ENCODE data around the gene STARD3.

Gene STARD3

DNA sequence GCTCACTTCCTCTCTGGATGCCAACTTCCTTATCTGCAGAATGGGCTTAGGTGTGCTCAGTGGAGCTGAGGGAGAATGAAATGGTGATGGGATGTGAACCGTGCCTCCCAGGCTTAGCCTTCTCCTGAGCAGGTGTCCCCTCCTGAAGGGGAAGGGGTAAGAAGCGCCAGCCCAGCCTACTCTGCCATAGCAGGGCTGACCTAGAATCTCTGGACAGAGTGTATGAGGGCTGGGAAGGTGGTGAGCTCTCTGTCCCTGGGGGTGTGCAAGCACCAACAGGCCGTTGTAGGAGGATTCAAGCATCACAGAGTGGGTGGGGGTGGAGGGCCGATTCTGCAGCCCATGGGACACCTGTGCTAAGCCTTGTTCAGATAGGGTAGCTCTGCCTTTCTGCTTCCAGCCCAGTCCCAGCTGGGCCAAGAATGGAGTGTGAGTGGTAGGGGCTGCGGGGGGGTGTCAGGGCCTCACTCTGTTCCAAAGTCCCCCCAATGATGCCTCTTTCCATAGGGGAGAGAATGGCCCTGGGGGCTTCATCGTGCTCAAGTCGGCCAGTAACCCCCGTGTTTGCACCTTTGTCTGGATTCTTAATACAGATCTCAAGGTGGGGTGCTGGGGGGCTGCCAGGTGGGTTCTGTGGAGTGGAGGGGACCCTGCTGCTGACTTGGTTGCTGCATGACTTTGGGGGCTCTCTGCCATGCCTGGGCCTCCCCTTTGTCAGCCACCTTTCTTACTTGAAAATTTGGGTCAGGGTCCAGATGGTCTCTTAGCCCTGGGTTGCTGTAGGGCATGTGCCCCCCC is 25.0 kb downstream of the STARD3 start:
- Histone ChIP-seq H3K9me2 (replicated peaks; ENCODE audit: low read depth, low read length) (no peaks in the 10 kb centered on the region), H4K20me1 (ENCODE audit: insufficient read depth, low read length, poor library complexity, severe bottlenecking) (no peaks in the 10 kb centered on the region), H3K4me3 (ENCODE audit: low read length, poor library complexity, severe bottlenecking) (no peak overlapping the region), H3F3A (ENCODE audit: low read depth) (no peaks in the 10 kb centered on the region), H3K4me2 (ENCODE audit: low read depth, low read length, poor library complexity, severe bottlenecking) (no peak overlapping the region), H3K36me3 (ENCODE audit: insufficient read depth, low read length) (peaks cover 49% of the 10 kb centered on the region; the same call in 1 of the 2 replicates), H3K27me3 (ENCODE audit: insufficient read depth, low read length, poor library complexity, severe bottlenecking) (no peaks in the 10 kb centered on the region), H3K79me2 (ENCODE audit: insufficient read depth, low read length) (no peaks in the 10 kb centered on the region), H3K9ac (ENCODE audit: low read depth, low read length, poor library complexity, severe bottlenecking) (no peak overlapping the region), H2AFZ (ENCODE audit: low read length) (no peak overlapping the region), H3K9me3 (ENCODE audit: insufficient read depth, low read depth, low read length) (no peaks in the 10 kb centered on the region), H3K4me1 (ENCODE audit: insufficient read depth, low read length, poor library complexity, severe bottlenecking) (no peaks in the 10 kb centered on the region)
- TF ChIP-seq EZH2phosphoT487 (IDR thresholded peaks at IDR 0.05; ENCODE audit: borderline replicate concordance) (no peak), CTCF (conservative IDR thresholded peaks at IDR 0.05; ENCODE audit: low read length) (no peak)

- Histone ChIP-seq H3K4me3 (ENCODE audit: low read length, poor library complexity, severe bottlenecking) (no peak overlapping the region), H2AFZ (ENCODE audit: low read length) (no peak overlapping the region), H3K9ac (ENCODE audit: low read depth, low read length, poor library complexity, severe bottlenecking) (no peak overlapping the region), H3K4me2 (ENCODE audit: low read depth, low read length, poor library complexity, severe bottlenecking) (no peak overlapping the region), H4K20me1 (ENCODE audit: insufficient read depth, low read length, poor library complexity, severe bottlenecking) (no peaks in the 10 kb centered on the region), H3F3A (ENCODE audit: low read depth) (no peaks in the 10 kb centered on the region), H3K27me3 (ENCODE audit: insufficient read depth, low read length, poor library complexity, severe bottlenecking) (no peaks in the 10 kb centered on the region), H3K9me3 (ENCODE audit: insufficient read depth, low read depth, low read length) (no peaks in the 10 kb centered on the region), H3K9me2 (replicated peaks; ENCODE audit: low read depth, low read length) (no peaks in the 10 kb centered on the region), H3K36me3 (ENCODE audit: insufficient read depth, low read length) (peaks cover 47% of the 10 kb centered on the region; the same call in 1 of the 2 replicates), H3K79me2 (ENCODE audit: insufficient read depth, low read length) (no peaks in the 10 kb centered on the region), H3K4me1 (ENCODE audit: insufficient read depth, low read length, poor library complexity, severe bottlenecking) (no peaks in the 10 kb centered on the region)
- TF ChIP-seq EZH2phosphoT487 (IDR thresholded peaks at IDR 0.05; ENCODE audit: borderline replicate concordance): no peak
- no peak for TF ChIP-seq CTCF (conservative IDR thresholded peaks at IDR 0.05; ENCODE audit: low read length)
These were observed 25.8 kb downstream of the STARD3 start for GRCh38 chr17:39662551-39663339.

DNA sequence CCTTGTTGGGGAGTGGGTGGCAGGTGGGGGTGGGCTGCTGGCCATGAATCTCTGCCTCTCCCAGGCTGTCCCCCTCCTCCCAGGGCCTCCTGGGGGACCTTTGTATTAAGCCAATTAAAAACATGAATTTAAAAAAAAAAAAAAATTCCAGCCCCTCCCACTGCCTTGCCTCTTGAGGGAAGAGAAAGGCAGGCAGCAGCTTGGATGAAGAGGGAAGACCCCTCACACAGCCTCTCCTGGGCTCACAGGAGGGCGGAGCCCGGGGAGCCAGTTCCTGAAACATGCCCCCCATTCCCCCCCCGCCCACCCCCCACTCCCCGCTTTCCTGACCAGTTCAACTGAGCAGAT is 26.4 kb downstream of the STARD3 start:
- H3K9ac ChIP-seq (ENCODE audit: low read depth, low read length, poor library complexity, severe bottlenecking): no peak overlapping the region
- no peaks in the 10 kb centered on the region for H3F3A ChIP-seq (ENCODE audit: low read depth)
- H2AFZ ChIP-seq (ENCODE audit: low read length): no peak overlapping the region
- no peaks in the 10 kb centered on the region for H3K4me1 ChIP-seq (ENCODE audit: insufficient read depth, low read length, poor library complexity, severe bottlenecking)
- H3K4me3 ChIP-seq (ENCODE audit: low read length, poor library complexity, severe bottlenecking): no peak overlapping the region
- H3K36me3 ChIP-seq (ENCODE audit: insufficient read depth, low read length): peaks cover 41% of the 10 kb centered on the region; the same call in 1 of the 2 replicates
- H4K20me1 ChIP-seq (ENCODE audit: insufficient read depth, low read length, poor library complexity, severe bottlenecking): no peaks in the 10 kb centered on the region
- H3K9me2 ChIP-seq (replicated peaks; ENCODE audit: low read depth, low read length): no peaks in the 10 kb centered on the region
- no peaks in the 10 kb centered on the region for H3K79me2 ChIP-seq (ENCODE audit: insufficient read depth, low read length)
- no peak for TF ChIP-seq CTCF (conservative IDR thresholded peaks at IDR 0.05; ENCODE audit: low read length)
- no peak for TF ChIP-seq EZH2phosphoT487 (IDR thresholded peaks at IDR 0.05; ENCODE audit: borderline replicate concordance)
- no peak overlapping the region for H3K4me2 ChIP-seq (ENCODE audit: low read depth, low read length, poor library complexity, severe bottlenecking)
- H3K9me3 ChIP-seq (ENCODE audit: insufficient read depth, low read depth, low read length): no peaks in the 10 kb centered on the region
- H3K27me3 ChIP-seq (ENCODE audit: insufficient read depth, low read length, poor library complexity, severe bottlenecking): no peaks in the 10 kb centered on the region
